GM21423 (cell line): ENCODE results near the gene DDX47.

Experiments
- ATAC-seq: cut with Tn5 transposase; IDR thresholded peaks from one replicate; pipeline ENCODE4 v1.9.1; 2021; ENCODE audit warnings: mild to moderate bottlenecking, moderate library complexity; ENCODE audit not compliant: unreplicated experiment

DDX47 gene

DNA sequence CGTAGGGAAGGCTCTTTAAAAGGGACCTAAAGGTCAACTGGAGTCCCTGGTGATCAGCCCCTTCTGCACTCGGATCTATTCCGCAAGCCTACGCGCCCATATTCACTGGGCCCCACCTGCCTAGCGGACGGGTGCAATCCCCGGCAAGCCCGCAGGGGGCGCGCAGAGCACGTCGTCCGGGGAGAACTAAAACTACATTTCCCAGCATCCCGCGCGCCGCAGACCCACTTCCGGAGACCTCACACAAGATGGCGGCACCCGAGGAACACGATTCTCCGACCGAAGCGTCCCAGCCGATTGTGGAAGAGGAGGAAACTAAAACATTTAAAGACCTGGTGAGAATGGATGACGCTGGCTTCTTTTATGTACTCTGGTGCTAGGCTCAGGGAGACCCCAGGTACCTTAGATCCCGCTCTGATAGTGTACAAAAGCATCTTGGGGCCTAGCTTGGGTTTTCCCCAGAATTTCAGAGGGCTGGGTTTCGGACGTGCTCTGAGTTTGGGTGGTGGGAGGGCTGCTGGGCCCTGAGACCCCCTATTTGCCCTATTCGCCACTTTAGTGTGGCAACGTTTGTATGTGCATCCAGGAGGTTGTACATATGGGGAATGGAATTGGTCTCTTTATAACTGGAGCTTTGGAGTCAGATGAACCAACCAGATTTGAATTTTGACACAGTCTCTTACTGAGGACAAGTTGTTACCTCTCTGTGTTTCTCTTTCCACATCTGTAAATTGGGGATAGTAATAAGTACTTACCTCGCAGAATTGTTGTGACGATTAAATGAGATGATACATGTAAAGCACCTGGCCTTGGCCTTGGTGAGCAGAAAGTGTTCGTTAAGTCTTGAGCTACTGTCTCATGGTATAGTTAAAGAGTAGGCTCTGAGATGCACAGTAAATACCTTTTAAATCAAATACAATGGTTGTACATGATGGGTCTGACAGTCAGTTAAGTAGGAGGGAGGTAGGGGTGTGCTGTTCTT is at the start of gene DDX47:
Gene DDX47 (plus strand): TSS at position 227 of the 982 bp plus-strand sequence. CDS start 22 bp downstream, at position 249.
- ATAC-seq = peak; percentile 80

DNA sequence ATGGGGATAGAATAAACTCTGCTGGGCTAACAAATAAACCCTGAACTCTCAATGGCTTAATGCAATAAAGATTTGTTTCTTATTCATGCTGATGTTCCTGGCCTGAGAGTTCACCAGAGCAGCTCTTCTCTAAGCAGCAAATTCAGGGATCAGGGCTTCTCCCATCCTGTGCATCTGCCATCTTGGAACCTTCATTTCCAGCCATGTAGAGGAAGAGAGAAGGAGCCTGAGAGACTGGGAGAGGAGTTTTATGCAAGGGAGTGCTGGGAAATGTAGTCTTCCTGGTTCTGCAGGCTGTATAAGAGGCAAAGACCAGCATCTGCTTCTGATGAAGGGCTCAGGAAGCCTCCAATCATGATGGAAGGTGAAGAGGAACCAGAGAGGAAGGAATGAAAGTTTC is 48.3 kb upstream of the DDX47 start:
- no peak for ATAC-seq

DNA sequence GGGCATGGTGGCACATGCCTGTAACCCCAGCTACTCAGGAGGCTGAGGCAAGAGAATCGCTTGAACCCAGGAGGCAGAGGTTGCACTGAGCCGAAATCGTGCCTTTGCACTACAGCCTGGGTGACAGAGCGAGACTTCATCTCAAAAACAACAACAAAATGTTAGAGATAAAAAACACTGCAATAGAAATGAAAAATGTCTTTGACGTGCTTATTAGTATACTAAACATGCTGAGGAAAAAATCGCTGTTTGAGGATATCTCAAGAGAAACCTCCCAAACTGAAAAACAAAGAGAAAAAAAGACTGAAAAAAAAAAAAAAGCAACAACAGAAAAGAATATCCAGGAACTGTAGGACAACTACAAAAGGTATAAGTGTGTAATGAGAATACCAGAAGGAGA is 42.9 kb upstream of the DDX47 start:
- no peak for ATAC-seq

DNA sequence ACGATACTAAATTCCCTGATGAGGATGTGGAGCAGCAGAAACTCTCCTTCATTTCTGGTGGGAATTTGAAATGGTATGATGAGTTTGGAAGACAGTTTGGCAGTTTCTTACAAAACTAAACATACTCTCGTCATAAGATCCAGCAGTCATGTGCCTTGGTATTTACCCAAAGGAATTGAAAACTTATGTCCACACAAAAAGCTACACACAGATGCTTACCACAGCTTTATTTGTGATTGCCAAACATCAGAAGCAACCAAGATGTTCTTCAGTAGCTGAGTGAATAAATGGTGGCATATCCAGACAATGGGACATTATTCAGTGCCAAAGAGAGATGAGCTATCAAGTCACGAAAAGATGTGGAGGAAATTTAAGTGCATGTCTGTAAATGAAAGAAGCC is 38.4 kb upstream of the DDX47 start:
- ATAC-seq = no peak

DNA sequence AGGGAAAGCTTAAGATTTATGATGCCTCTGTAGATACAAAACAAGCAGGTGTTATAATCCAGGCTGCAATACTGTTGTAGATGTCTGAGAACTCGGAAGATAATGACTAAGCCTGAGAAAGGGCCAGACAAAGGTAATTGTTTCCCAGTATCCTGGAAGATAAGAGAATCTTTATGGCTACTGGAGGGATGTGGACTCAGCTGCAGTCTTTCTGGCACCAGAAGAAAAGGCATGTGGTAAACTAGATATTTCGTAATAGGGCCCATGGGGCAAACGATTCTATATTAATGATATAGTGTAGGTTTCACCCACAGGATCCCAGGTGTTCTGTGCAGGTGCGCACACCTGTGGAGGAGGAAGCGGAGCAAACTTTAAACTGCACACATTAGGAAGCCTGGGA is 36.9 kb upstream of the DDX47 start:
- no peak for ATAC-seq

DNA sequence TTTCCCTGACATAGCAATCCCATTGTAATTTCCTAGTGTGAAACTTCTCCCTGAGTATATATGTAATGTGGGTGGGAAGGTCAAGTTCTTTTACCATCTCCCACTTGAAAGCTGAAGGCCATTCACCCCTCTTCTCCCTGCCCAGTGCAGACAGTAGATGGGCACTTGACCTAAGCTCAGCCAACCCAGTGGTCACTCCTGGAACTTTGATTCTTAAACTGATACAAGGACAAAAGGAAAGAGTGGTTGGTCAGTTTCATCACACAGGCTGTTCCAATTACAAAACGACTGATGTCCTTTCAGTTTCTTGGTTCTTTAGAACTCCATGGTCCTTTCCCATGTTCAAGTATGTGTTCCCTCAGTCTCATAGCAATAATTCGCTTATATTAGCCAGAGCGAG is 36.1 kb upstream of the DDX47 start:
- ATAC-seq = no peak

DNA sequence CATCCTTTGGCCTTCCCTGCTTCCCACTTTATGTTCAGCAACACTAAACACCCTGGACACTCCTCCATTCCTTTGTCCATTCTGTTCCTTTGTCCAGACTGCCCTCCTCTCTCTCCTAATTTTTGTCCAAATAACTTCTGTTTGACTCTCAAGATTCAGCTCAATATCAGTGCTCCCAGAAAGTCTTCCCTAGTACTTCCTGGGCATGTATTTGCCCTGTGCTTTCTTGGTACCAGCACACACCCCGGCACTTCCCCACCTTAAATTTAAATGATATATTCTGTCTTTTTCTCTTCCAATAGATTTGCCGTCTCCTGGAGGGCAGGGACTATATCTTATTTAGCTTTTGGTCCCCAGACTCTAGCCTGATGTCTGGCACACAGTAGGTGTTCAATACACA is 34.1 kb upstream of the DDX47 start:
- no peak for ATAC-seq

DNA sequence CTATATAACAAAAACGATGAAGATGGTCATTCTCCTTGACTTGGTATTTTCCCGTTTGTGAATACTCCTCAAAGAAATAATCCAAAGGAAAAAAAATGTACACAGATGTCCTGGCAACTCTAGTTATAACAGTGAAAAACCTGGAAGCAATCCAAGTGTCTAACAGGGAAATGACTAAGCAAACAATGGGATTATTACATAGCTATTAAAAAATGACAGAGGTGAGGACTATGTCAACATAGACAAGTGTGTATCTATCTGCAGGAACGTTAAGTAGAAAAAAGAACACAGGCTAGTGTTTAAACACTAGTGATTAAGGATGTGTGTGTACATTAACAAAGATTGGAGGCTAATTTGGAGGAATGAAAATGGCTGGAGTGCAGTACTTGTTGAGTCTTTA is 33.6 kb upstream of the DDX47 start:
- ATAC-seq = no peak

DNA sequence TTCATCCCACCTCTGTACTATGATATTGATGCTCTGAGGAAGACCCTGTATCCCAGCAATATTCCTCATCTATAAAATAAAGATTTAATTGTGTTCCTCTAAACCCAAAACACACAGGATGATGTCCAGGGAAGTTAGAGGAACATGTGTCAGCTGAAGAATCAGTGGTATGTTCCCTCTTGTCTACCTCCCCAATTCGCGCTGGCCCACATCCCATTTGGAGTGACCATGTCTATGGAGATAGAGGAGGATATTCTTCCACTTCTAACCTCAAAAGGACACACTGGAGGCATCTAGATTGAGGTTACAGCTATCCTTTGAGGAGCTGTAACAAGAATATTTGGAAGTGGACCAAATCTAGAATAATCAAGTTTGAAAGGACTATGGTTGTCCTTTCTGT is 29.0 kb upstream of the DDX47 start:
- no peak for ATAC-seq

DNA sequence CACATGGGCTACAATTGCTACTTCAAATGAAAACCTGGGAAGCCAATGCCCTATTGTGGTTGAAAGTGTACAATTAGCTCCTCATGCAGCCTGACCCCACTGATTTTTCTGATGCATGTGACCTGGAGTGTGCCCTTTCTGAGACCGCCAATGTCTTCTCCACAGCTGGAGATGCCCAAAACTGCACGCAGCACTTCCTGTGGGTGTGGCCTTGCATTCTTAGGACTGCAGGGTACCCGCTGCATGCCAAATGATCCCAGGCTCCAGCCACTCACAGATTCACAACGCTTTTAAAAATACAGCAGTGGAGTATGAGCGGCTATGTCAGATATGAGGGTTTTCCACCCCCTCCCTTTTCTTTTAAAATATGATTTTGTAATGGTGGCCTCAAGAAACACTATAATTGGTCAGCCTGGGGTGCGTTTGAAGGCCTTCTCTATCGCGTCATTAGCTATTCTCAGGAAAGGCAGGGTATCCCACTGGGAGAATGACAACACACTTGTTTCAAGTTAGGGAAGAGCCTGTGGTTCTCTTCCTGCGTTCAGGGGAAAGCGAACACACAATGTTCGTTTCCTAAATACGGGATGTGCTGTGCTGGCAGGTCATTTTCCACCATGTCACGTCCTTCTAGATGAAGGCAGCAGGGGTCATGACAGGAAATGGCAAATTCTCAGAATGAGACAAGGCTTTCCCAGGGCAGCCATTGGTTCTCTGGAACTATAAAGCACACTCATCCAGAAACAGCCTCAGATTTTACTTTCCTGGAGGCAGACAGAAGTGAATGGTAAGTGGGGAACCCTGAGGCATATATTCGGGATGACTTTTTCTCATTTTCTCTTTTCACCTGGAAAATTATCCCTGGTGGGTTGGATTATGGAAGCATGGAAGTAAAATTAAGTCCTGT is 28.0 kb upstream of the DDX47 start, which contains the start of gene APOLD1:
Gene APOLD1 (plus strand): TSS at position 749 of the 904 bp plus-strand sequence. CDS start 33 bp downstream, at position 782.
- ATAC-seq = no peak

DNA sequence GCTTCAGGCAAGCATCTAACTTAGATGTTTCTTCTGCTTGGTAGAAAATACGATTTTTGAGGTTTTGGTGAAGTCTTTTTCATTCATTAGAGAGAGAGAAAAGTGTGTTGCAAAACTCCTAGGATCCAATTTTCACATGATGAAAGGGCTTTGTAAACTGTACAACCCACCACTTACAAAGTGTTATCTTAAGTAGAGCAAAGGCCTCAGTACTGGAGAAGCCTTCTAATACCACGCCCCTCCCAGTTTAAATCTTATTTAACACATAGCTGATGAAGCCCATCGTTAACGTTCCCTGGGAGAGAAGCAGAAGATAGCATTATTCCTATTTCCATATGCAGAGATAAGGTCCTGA is 26.8 kb upstream of the DDX47 start:
- peak; percentile 8 for ATAC-seq

DNA sequence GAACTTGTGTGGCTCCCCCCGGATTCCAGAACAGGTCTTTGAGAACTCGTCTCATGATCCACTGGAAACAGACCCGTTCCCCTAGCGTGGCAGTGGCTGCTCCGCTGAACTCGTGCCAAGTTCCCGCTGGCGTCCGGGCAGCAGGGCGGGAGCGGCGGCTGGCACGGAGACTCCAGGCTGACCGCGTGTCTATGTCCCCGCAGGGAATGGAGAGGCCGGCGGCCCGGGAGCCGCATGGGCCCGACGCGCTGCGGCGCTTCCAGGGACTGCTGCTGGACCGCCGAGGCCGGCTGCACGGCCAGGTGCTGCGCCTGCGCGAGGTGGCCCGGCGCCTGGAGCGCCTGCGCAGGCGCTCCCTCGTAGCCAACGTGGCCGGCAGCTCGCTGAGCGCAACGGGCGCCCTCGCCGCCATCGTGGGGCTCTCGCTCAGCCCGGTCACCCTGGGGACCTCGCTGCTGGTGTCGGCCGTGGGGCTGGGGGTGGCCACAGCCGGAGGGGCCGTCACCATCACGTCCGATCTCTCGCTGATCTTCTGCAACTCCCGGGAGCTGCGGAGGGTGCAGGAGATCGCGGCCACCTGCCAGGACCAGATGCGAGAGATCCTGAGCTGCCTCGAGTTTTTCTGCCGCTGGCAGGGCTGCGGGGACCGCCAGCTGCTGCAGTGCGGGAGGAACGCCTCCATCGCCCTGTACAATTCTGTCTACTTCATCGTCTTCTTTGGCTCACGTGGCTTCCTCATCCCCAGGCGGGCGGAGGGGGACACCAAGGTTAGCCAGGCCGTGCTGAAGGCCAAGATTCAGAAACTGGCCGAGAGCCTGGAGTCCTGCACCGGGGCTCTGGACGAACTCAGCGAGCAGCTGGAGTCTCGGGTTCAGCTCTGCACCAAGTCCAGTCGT is 26.2 kb upstream of the DDX47 start:
- peak; percentile 84 for ATAC-seq

DNA sequence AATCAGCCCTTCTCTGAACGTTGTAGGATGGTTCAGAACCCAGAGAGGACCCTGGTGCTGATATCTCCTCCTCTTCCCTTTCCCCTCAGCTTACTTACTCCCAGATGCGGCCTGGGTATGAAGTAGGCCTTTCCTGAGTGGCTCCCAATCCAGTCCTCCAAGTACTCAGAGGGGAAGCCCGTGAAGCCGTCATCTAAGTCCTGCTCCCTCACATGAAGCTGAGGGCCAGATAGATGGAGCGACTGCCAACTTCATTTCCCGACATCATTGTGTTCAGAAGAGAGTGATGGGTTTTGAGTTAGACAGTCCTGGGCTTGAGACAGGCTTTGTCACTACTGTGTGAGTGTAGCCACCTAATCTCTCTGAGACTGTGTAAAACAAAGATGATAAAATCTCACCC is 25.0 kb upstream of the DDX47 start:
- ATAC-seq = no peak

DNA sequence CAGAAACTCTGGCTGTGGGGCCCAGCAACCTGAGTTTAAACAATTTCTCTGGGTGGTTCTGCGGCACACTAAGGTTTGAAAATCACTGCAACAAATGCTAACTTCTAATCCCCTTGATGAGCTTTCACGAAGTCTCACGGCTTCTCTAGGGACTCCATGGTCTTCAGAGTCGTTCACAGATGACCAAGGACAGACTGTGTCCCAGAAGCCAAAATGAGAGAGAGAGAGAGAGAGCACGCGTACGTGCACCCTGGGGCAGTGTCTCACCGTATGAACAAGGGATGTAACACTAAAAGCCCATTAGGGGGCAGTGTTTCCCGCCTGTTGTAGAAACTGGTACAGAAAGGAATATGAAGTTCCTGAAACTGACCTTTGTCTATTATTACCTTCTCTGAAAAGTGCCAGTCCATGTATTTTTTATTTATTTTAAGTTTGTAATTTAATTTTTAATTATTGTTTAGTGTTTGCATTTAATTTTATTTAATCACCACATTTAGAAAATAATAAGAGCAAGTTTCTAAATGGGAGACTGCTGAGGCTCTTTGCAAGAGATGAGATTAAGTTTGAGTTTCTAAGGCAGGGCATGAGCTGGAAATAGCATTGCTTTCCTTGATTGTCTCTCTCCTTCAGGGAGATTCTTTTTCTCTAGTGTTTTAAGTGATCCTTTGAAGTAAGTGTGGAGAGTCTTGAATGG is 24.3 kb upstream of the DDX47 start:
- ATAC-seq = peak; percentile 59

DNA sequence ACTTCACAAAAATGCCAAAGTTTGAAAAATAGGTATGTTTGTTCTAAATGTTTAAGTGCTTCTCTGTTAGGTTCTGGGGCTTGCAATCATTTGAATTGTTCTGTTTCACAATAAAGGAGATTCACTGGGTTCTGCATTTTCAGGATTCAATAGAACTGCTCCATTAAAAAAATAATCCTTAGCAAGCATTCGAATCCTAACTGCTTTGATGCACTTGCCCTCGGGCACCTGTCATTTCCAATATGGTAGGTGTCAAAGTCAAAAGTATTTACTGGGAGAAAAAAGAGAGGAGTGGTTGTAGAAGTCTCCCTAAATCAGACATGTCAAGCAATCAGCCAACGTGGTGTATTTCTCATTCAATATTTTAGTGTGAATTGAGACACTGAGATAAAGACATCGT is 22.2 kb upstream of the DDX47 start:
- no peak for ATAC-seq

DNA sequence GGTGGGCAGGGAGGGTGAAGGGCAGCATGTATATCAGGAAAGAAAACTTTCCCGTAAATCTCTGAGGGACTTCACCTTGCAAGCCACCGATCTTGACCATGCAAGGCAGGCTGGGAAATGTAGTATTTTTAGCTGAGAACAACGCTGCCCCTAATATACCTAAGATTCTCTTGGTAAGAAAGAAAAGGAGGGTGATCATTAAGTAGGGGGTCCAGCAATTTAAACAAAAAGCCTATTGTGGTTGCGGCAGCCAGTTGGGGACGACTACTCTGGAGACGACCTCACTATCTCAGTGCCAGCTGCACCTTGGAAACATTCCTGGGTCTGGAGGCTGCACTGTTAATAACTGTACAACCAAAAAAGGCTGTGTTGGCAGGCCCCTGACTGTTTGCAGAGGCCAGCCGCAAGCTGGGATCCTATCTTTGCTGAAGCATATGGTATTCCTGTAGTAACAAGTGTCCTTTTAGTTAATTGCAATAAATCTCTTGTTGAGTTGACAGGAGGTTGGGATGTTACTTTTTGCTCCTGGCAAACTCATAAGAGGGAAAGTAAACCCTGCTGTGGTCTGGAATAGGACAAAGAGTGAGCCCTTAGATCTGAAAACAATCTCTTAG is 21.3 kb upstream of the DDX47 start:
- no peak for ATAC-seq

DNA sequence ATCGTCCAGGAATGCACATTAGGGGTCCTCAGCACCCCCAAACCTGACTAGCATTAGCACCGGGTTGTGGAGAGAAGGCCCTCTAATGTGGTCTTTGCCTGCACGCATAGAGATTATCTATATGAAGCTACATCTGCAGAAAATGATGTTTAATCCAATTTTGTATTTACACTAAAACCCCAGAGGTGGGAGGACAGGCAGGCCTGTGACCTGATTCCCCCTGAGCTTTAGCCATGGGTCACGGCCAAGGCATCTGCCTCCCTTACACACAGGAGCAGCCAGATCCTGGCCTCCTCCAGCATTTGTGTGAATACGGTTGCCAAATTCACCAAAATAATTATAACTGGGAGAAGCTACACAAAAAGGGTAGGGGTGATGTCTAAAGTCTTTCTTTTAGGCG is 20.7 kb upstream of the DDX47 start:
- no peak for ATAC-seq

DNA sequence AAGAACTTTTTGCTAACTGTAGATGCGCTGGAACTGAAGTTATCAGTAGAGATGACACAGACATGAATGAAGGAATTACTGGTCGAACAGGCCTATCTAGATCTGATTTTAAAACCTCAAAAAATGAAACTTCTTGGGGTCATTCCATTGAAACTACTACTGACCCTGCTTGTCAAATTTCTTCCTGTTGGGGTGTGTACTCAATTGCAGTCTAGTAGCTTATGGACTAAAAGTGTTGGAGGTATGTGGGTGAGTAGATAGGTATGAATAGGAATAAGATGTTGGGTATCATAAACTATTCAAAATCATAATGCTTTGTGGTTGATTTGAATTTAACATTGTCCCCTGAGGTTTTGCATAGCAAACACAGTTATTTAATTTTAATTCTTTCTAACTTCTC is 18.5 kb upstream of the DDX47 start:
- no peak for ATAC-seq

DNA sequence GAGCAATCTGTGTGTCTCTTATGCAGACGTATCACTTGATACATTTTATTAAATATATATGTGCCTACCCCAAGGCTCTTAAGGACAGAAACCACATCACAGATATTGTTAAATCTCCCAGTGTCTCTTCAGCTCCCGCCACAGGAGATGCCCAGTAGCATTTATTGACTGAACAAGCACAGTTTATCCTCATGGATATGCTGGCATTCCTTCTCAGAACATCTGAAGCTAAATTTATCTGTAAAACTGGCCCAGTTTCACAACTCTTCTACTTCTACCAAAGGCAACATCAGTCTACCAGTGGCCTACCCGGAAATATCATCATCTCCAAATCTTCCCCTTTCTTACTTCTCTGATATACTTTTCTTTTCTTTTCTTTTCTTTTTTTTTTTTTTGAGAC is 17.0 kb upstream of the DDX47 start:
- no peak for ATAC-seq
